ENCODE measurements around the gene SMIM8. TPM values are rescaled to one million over a fixed set of nuclear protein-coding genes. Genes with fewer than 3 reads are reported as not detected.

Gene SMIM8
- total RNA-seq, 1 donor from 2014 or later = 2.9 TPM

DNA sequence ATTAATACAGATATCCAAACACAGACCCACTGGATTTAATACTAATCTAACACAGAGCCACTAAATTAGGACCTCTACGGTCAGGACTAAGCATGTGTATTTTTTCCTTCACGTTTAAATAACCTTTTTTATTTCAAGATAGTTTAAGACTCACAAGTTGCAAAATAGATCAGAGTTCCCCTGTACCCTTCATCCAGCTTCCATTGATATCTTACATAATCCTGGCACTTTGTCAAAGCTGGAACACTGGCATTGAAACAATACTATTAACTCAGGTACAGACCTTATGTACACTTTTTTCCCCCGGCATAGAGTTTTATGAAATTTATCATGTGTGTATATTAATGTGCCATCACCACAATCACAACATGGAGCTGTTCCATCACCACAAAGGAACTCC lies 24.3 kb downstream of the SMIM8 start:
- Histone ChIP-seq H3K9me3 (no peaks in the 10 kb centered on the region), H3K4me3 (no peak overlapping the region), H3K27ac (no peak overlapping the region), H3K36me3 (peaks cover 0 to 7% of the 10 kb centered on the region in 2 donors), H3K27me3 (no peaks in the 10 kb centered on the region), H3K4me1 (no peaks in the 10 kb centered on the region)
- DNase-seq (ENCODE audit: low spot score in 2 of 2) = no peak
- intact Hi-C loops (cut with DNase I) = no loop called here
- no peak for TF ChIP-seq CTCF (IDR thresholded peaks at IDR 0.05)

DNA sequence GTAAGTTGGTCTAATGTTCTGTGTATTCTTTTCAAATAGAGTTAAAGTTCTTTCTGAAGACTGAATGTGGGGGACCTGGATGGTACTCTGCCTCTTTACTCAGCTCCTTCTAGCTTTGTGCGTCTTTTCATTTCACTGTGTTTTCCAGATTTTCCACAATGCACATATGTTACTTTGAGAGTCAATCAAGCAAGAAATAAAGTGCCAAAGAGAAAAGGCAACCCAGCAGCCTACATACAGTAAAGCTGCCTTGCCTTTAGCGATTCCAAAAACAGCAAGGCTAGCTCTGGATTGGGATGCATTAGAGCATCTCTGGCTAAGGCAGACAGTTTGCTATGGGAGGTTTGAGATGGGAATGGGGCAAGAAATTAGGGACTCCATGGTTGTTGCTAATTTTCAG lies 27.5 kb downstream of the SMIM8 start:
- Histone ChIP-seq H3K4me3 (no peak overlapping the region), H3K9me3 (no peaks in the 10 kb centered on the region), H3K4me1 (no peaks in the 10 kb centered on the region), H3K27me3 (no peaks in the 10 kb centered on the region), H3K27ac (no peak overlapping the region), H3K36me3 (peaks cover 0 to 5% of the 10 kb centered on the region in 2 donors)
- TF ChIP-seq CTCF (IDR thresholded peaks at IDR 0.05) = no peak
- intact Hi-C loops (cut with DNase I) = no loop called here
- DNase-seq (ENCODE audit: low spot score in 2 of 2) = no peak

DNA sequence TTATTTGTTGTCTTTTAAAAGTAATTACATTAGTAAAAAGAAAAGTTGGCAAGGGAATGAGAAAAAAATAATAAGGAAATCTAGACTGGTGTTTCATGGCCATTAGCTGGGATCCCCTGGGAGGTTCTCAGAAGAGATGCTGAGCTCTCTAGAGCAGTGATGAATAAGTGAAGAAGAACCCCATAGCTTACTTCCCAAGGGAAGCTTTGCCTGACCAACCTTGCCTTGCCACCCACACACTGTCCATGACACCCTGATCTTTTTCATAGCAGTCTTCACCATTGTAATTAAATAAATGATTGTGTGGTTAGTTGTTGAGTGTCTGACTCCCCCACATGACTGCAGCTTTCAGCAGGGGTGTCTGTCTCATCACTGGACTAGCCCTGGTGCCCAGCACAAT lies 28.1 kb downstream of the SMIM8 start:
- no peak for TF ChIP-seq CTCF (IDR thresholded peaks at IDR 0.05)
- intact Hi-C loops (cut with DNase I) = no loop called here
- Histone ChIP-seq H3K27me3 (no peaks in the 10 kb centered on the region), H3K4me3 (no peak overlapping the region), H3K9me3 (no peaks in the 10 kb centered on the region), H3K36me3 (no peaks in the 10 kb centered on the region), H3K27ac (no peak overlapping the region), H3K4me1 (no peaks in the 10 kb centered on the region)
- DNase-seq (ENCODE audit: low spot score in 2 of 2) = no peak

- Histone ChIP-seq H3K36me3 (no peaks in the 10 kb centered on the region), H3K27me3 (no peaks in the 10 kb centered on the region), H3K9me3 (no peaks in the 10 kb centered on the region), H3K4me1 (no peaks in the 10 kb centered on the region), H3K27ac (no peak overlapping the region), H3K4me3 (no peak overlapping the region)
- intact Hi-C loops (cut with DNase I) = no loop called here
- no peak for TF ChIP-seq CTCF (IDR thresholded peaks at IDR 0.05)
- no peak for DNase-seq (ENCODE audit: low spot score in 2 of 2)
These were observed 29.2 kb downstream of the SMIM8 start for GRCh38 chr6:87351583-87351982.

- Histone ChIP-seq H3K36me3 (no peaks in the 10 kb centered on the region), H3K9me3 (no peaks in the 10 kb centered on the region), H3K4me1 (no peaks in the 10 kb centered on the region), H3K27ac (no peak overlapping the region), H3K27me3 (no peaks in the 10 kb centered on the region), H3K4me3 (no peak overlapping the region)
- TF ChIP-seq CTCF (IDR thresholded peaks at IDR 0.05) = no peak
- no peak for DNase-seq (ENCODE audit: low spot score in 2 of 2)
- intact Hi-C loops (cut with DNase I) = no loop called here
These were observed 33.8 kb downstream of the SMIM8 start for GRCh38 chr6:87356181-87356580.

DNA sequence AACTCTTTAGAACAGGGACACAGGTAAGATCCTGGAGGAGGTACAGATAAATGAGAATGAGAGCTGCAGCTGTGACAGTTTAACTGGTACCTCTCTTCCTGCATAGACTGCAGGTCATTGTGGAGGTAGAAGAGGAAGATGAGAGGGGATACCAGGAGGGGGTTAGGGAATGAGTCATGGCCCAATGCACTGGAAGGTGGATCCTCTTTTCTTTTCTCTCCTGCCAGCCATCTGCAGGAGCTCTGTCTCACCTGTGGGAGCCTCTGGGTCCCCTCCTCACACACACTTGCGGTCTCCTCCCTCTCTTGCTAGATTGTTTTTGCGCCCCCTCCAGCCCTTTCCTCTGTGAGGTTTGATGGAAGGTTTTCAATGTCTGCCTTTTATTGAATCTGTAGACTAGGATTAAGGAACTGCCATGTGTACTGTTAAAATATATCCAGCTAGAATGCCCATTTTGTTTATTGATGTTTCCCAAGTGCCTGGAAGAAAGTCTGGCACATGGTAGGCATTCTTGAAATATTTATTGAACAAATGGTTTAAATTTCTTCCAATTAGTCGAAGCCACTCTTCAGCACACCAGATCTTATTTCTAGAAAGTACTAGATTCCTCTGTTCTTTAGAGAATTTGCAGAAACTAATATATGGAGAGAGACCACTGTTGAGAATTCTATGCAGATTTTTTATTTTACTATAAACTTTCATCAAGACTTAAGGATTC lies 35.2 kb downstream of the SMIM8 start:
- DNase-seq (ENCODE audit: low spot score in 2 of 2) = no peak
- TF ChIP-seq CTCF (IDR thresholded peaks at IDR 0.05) = no peak
- intact Hi-C loops (cut with DNase I) = no loop called here
- no peaks in the 10 kb centered on the region for H3K36me3 ChIP-seq
- no peak overlapping the region for H3K4me3 ChIP-seq
- no peaks in the 10 kb centered on the region for H3K27me3 ChIP-seq
- H3K4me1 ChIP-seq = no peaks in the 10 kb centered on the region
- H3K27ac ChIP-seq = no peak overlapping the region
- H3K9me3 ChIP-seq = no peaks in the 10 kb centered on the region

Measured in ascending aorta (tissue), 2 donors.